ENCODE results near the gene WFDC9.
"Not testable (repeated sequence)": the region's sequence is repeated elsewhere in the genome, so short reads cannot be mapped to it uniquely, and the experiment has no call there.

WFDC9 gene

DNA sequence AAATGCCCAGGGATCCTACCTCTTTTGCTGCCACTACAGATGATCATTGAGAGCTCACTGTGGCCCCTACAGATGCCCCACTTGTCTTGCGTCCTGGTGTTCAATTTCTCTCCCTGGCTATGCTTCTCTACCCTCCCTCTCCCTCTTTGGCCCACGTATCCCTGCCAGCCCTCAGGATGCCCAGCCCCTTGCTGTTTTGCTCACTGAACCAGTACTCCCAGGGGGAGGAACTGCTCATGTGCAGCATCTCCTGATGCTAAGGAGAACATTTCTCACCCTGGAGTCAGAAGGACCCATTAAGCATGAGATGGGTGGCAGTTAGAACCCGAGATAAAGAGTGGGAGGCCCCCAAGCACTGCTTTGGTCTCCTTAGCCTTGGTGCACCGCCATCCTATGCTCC, at the start of gene WFDC9:
WFDC9 (minus strand) TSS at position 101 of the 400 bp plus-strand sequence. CDS start 21,103 bp downstream, outside the sequence.
- TF ChIP-seq, protein P1, sequence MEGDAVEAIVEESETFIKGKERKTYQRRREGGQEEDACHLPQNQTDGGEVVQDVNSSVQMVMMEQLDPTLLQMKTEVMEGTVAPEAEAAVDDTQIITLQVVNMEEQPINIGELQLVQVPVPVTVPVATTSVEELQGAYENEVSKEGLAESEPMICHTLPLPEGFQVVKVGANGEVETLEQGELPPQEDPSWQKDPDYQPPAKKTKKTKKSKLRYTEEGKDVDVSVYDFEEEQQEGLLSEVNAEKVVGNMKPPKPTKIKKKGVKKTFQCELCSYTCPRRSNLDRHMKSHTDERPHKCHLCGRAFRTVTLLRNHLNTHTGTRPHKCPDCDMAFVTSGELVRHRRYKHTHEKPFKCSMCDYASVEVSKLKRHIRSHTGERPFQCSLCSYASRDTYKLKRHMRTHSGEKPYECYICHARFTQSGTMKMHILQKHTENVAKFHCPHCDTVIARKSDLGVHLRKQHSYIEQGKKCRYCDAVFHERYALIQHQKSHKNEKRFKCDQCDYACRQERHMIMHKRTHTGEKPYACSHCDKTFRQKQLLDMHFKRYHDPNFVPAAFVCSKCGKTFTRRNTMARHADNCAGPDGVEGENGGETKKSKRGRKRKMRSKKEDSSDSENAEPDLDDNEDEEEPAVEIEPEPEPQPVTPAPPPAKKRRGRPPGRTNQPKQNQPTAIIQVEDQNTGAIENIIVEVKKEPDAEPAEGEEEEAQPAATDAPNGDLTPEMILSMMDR (IDR thresholded peaks at IDR 0.05; ENCODE audit: low read depth, low read length, missing control alignments): no peak
- no peak for DNase-seq (ENCODE audit: extremely low read depth, low read depth)
- H3K4me3 ChIP-seq (replicated peaks; ENCODE audit: low read depth, low read length): no peak within 1 kb of the TSS

GRCh38 chr20:45679650-45680049, 48.6 kb upstream of the WFDC9 start:
- TF ChIP-seq, protein P1 (IDR thresholded peaks at IDR 0.05; ENCODE audit: low read depth, low read length, missing control alignments): no peak
- DNase-seq (ENCODE audit: extremely low read depth, low read depth): no peak
- H3K4me3 ChIP-seq (replicated peaks; ENCODE audit: low read depth, low read length): no peak overlapping the region

DNA sequence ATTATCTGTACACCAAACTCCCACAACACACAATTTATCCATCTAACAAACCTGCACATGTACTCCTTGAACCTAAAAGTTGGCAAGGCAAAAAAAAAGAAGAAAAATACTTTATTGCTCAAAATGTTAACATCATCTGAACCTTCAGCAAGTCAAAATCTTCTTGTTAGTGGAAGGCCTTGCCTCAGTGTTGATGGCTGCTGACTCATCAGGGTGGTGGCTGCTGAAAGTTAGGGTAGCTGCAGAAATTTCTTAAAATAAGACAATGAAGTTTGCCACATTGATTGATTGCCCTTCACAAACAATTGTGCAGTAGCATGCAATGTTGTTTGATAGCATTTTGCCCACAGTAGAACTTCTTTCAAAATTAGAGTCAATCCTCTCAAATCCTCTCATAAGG, 41.7 kb upstream of the WFDC9 start:
- DNase-seq (ENCODE audit: extremely low read depth, low read depth): no peak
- no peak overlapping the region for H3K4me3 ChIP-seq (replicated peaks; ENCODE audit: low read depth, low read length)
- TF ChIP-seq, protein P1 (IDR thresholded peaks at IDR 0.05; ENCODE audit: low read depth, low read length, missing control alignments): no peak

DNA sequence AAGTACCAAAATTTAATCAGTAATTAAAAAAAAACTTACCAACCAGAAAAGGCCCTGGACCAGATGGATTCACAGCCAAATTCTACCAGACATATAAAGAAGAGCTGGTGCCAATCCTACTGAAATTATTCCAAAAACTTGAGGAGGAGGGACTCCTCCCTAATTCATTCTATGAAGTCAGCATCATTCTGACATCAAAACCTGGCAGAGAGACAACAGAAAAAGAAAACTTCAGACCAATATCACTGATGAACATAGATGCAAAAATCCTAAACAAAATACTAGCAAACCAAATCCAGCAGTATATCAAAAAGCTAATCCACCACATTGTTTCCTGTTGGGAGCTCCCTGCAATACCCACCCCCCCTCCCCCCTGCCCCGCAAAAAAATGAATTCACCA, 39.1 kb upstream of the WFDC9 start, which contains the start of gene WFDC11:
WFDC11 (minus strand) TSS at position 101 of the 400 bp plus-strand sequence. CDS start 19,639 bp downstream, outside the sequence.
- no peak for DNase-seq (ENCODE audit: extremely low read depth, low read depth)
- H3K4me3 ChIP-seq (replicated peaks; ENCODE audit: low read depth, low read length): no peak within 1 kb of the TSS
- TF ChIP-seq, protein P1 (IDR thresholded peaks at IDR 0.05; ENCODE audit: low read depth, low read length, missing control alignments): no peak

GRCh38 chr20:45657038-45657437, 26.0 kb upstream of the WFDC9 start:
- DNase-seq (ENCODE audit: extremely low read depth, low read depth); H3K4me3 ChIP-seq (replicated peaks; ENCODE audit: low read depth, low read length): not testable (repeated sequence)

- not testable (repeated sequence) for DNase-seq (ENCODE audit: extremely low read depth, low read depth); H3K4me3 ChIP-seq (replicated peaks; ENCODE audit: low read depth, low read length)
Measured at GRCh38 chr20:45651726-45652125, 20.6 kb upstream of the WFDC9 start.

DNA sequence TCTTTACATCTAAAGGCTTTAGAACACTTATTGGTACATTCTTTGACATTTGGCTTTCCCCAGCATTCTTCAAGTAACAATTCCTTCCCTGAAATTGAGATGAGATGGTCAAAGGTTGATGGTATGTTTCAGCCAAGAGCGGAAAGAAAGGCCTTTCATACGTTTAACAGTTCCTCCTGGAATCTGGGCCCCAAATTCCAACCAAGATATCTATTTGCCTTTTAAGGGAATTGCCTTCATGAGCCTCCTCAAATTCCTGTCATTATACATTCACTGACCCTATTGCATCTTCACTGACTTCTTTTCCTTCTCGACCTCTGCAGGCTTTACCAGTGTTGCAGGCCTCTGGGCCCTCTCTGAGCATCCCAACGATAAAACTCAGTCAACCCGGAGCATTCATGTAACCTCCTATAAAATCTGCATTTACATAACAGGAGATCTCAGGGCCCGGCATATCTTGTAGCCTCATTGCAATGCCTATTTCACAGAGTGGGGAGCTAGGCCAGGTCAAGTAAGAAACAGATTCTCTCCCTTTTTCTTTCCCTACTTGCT, 18.3 kb upstream of the WFDC9 start:
- no peak for DNase-seq (ENCODE audit: extremely low read depth, low read depth)
- TF ChIP-seq, protein P1 (IDR thresholded peaks at IDR 0.05; ENCODE audit: low read depth, low read length, missing control alignments): no peak
- H3K4me3 ChIP-seq (replicated peaks; ENCODE audit: low read depth, low read length): no peak overlapping the region

DNA sequence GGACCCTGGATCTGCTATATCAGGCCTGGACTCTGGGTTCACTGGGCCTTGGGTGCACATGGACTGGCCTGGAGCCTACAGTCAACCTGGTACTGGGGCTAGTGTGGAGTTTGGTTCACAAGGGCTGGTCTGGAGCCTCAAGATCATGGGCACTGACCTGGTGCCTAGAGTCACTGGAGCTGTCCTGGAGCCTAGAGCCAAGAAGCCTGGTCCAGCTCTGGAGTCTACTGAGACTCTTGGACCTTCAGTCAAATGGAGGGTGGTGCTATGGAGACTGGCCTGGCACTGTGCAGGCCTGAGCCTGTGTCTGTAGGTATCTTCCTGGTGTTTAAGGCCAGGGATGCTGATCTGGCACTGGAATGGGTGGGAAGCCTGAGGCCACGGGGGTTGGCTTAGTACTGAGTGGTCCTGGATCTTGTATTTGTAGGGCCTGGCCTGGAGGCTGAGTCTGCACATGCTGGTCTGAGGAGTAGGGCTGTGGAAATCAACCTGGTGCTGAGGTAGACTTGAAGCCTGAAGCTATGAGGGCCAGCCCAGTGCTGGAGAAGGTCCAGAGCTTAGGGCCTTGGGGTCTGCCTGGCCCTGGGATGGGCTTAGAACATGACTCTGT, 16.5 kb upstream of the WFDC9 start:
- TF ChIP-seq, protein P1 (IDR thresholded peaks at IDR 0.05; ENCODE audit: low read depth, low read length, missing control alignments): no peak
- no peak overlapping the region for H3K4me3 ChIP-seq (replicated peaks; ENCODE audit: low read depth, low read length)
- DNase-seq (ENCODE audit: extremely low read depth, low read depth): no peak

Measured in HFF-Myc (cell line).